Left lung (tissue), 10 donors: ENCODE measurements around the gene AHDC1. TPM values are rescaled to one million over a fixed set of nuclear protein-coding genes. Genes with fewer than 3 reads are reported as not detected.

Experiments used
- ATAC-seq: fragments of 200-7000 bp; cut with Tn5 transposase; one replicate; pipeline ENCODE4 v1.9.1; 2020; ENCODE audit warnings: moderate library complexity
- DNase-seq, 4 donors: peaks; one replicate each; pipeline ENCODE4 v3.0.0-alpha.2; 2013 to 2020
- H3K27ac ChIP-seq, 2 donors: fragments of 200-600 bp; sonication (generic) in 1 of 2; one replicate each; pipeline versions ENCODE4 v1.5.0 to v1.8.0; 2020 to 2021
- H3K27me3 ChIP-seq, 2 donors: fragments of 200-600 bp; sonication (generic) in 1 of 2; one replicate each; pipeline versions ENCODE4 v1.5.0 to v1.8.0; 2020 to 2021
- H3K36me3 ChIP-seq, 2 donors: fragments of 200-600 bp; sonication (generic) in 1 of 2; one replicate each; pipeline versions ENCODE4 v1.5.0 to v1.8.0; 2020 to 2021
- H3K4me1 ChIP-seq, 2 donors: fragments of 200-600 bp; one replicate each; pipeline ENCODE4 v1.8.0; 2021
- H3K4me3 ChIP-seq, 2 donors: fragments of 200-600 bp; sonication (generic) in 1 of 2; one replicate each; pipeline versions ENCODE4 v1.5.0 to v1.8.0; 2020 to 2021; ENCODE audit warnings: mild to moderate bottlenecking in 1 of 2
- H3K9me3 ChIP-seq, 2 donors: fragments of 200-600 bp; sonication (generic) in 1 of 2; one replicate each; pipeline versions ENCODE4 v1.5.0 to v1.8.0; 2020 to 2021
- intact Hi-C, 2 donors: fragments of 100-400 bp; cut with DNase I; formaldehyde crosslinking; loops; one replicate each; pipeline versions ENCODE4 v1.11.2 to v1.14.2; 2022
- polyA plus RNA-seq, 6 donors: library from polyadenylated mRNA; unstranded; fragments of 120-200 nt; gene quantifications; one replicate each; pipeline ENCODE4 v1.2.1, GENCODE V29; 2013; ENCODE audit not compliant: insufficient read length in 6 of 6
- total RNA-seq, 2 donors: library from RNA; stranded (reverse); fragmentation: NEBNext Ultra II Directional; extraction: Animal tissue kit (Norgen Biotek cat#: 25700); gene quantifications; one replicate each; pipeline ENCODE4 v1.2.1, GENCODE V29; 2021
- TF ChIP-seq, protein P1 (sequence below), 2 donors: fragments of 200-600 bp; sonication (generic) in 1 of 2; IDR thresholded peaks; one replicate each; pipeline versions ENCODE4 v1.5.0 to v1.8.0; 2021; ENCODE audit warnings: antibody characterized with exemption in 2 of 2
- donor health status: DM: no; HTN: yes; CAD: no.
- donor health status: DM: no; HTN: no; CAD: no.

Gene AHDC1
- total and polyA plus RNA-seq, 8 donors = 32.2 to 48.8 (median 41.2) TPM

DNA sequence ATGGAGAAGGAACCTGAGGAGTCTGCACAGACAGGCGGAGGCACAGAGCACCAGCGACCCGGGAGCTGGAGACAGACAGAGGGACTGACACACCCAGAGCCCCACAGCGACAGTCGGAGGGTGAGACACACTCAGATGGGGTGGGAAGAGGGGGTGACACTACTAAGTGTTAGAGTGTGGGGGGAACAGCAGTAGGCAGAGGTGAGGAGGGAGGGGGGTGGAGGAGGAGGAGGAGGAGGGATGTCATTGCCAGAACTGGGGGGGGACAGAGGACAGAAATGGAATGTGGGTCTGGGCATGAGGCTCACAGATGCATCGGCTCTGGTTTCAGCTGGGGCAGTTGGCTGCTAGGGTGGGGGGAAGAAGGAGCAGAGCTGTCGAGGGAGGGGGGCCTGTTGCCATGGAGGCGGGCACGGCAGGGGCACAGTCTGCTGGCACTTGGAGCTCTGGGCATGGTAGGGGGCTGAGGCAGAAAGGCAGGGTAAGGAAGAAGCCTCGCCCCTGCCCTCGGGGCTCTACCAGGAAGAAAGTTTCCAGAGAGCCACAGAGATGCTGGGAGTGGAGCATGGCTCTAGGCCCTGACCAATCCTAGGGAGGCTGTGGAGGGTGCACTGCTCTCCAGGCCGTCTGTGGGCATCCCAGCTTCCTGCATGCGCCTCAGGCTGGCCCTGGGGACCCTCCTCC, 37.3 kb downstream of the AHDC1 start:
- ATAC-seq (no peak), DNase-seq (no peak)
- intact Hi-C loops = no loop called here
- Histone ChIP-seq H3K27me3 (no peaks in the 10 kb centered on the region), H3K27ac (no peak overlapping the region), H3K4me1 (peaks cover 68 to 84% of the 10 kb centered on the region in 2 donors), H3K36me3 (no peaks in the 10 kb centered on the region), H3K9me3 (no peaks in the 10 kb centered on the region), H3K4me3 (no peak overlapping the region)
- TF ChIP-seq, protein P1, sequence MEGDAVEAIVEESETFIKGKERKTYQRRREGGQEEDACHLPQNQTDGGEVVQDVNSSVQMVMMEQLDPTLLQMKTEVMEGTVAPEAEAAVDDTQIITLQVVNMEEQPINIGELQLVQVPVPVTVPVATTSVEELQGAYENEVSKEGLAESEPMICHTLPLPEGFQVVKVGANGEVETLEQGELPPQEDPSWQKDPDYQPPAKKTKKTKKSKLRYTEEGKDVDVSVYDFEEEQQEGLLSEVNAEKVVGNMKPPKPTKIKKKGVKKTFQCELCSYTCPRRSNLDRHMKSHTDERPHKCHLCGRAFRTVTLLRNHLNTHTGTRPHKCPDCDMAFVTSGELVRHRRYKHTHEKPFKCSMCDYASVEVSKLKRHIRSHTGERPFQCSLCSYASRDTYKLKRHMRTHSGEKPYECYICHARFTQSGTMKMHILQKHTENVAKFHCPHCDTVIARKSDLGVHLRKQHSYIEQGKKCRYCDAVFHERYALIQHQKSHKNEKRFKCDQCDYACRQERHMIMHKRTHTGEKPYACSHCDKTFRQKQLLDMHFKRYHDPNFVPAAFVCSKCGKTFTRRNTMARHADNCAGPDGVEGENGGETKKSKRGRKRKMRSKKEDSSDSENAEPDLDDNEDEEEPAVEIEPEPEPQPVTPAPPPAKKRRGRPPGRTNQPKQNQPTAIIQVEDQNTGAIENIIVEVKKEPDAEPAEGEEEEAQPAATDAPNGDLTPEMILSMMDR (IDR thresholded peaks at IDR 0.05) = no peak

DNA sequence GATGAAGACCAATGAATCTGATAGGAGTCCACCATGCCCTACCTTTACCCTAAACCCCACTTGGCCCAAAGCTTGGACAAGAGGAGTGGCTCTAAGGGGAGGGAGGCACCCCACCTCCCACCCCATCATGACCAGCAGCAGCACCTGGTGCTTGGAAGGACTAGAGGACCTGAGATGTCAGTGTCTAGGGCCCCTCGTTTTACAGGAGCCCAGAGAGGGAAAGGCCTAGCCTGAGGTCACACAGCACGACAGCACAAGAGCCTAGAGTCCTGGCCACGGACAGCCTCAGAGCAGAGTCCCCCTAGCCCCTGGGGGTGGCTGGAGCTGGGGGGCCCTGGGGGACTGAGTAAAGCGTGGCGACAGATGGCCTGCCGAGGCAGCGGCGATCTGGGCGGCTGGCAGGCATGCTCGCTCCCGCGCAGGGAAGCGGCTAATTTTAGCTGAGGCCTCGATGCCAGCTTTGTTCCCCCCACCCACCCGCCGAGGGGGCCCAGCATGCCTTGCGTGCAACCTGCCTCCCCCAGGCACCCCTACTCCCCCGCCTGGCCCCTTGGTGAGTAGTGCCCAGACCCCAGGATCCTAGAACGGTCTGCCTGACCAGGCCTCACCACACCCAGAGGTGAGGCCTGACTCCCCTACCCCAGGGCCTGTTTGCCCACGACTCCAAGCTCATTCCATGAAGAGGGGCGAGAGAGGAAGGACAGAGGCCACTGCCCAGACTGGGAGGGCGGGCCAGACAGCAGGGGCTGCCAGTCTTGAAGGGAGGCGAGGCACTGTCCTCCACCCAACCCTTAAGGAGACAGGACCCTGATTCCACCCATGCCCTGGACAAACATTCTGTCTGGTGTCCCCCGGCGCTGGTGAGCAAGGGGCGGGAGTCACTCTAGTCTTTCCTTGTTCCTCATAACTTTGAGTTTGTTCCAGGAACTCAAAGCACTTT, 39.0 kb downstream of the AHDC1 start:
- H3K27me3 ChIP-seq = no peaks in the 10 kb centered on the region
- H3K27ac ChIP-seq = peak overlapping the region; percentile 71 to 74
- H3K36me3 ChIP-seq = no peaks in the 10 kb centered on the region
- TF ChIP-seq, protein P1 (IDR thresholded peaks at IDR 0.05) = no peak
- H3K4me3 ChIP-seq = no peak overlapping the region
- intact Hi-C loops = no loop called here
- H3K9me3 ChIP-seq = no peaks in the 10 kb centered on the region
- DNase-seq (no peak), ATAC-seq (no peak)
- peaks cover 60 to 79% of the 10 kb centered on the region in 2 donors for H3K4me1 ChIP-seq

DNA sequence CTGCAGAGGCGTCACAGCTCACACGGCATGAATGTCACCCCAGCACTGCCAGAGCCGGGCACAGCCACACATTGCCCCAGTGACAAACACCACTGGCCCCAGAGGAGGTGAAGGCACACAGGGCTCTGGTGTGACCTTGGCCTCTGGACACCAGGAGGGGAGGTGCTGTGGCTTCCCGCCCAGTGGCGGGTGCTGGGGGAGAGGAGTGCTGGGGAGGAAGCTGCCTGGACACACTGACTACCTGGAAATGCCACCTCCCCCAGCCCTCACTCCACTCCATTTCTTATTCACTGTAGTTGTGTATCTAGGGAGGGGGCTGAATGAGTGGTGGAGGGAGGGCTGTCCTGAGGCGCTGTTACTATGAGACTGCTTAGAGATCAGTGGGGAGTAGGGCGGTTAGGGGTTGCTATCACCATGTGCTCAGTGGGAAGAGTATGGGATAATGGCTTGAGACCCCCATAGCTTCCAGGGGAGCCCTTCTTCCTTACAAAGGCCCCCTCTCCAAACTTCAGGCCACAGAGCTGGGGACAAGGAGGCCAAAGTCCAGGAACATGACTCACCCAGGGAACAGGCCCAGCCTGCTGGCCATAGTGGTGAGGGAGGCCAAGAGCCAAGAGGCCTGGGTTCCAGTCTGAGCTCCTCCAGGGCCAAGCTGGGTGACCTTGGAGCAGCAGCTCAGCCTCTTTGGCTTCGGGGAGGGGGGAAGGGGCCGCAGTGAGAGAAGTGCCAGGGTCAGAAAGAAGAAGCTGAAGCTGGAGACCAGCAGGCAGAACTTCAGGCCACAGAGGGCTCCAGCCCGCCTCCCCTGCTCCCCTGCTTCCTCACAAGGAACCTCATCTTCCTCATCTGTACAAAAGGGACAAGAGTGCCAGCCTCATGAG, 40.1 kb downstream of the AHDC1 start:
- ATAC-seq (peak; percentile 58), DNase-seq (peak in 2 of 4 donors; percentile 82 to 86)
- Histone ChIP-seq H3K4me1 (peaks cover 60 to 73% of the 10 kb centered on the region in 2 donors), H3K9me3 (no peaks in the 10 kb centered on the region), H3K4me3 (no peak overlapping the region), H3K36me3 (no peaks in the 10 kb centered on the region), H3K27ac (peak overlapping the region; percentile 71 to 74), H3K27me3 (no peaks in the 10 kb centered on the region)
- intact Hi-C loops = no loop called here
- TF ChIP-seq, protein P1 (IDR thresholded peaks at IDR 0.05) = no peak

DNA sequence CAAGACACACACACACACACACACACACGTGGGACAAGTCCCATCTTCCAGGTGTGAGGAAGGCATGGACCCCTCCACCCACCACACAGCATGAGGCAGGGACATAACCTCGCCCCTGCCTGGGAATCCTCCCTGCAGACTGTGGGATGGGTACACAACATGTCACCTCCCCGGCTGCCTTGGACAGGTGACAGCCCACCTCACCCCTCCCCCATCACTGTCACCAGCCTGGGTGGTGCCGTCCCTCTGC, 40.7 kb downstream of the AHDC1 start:
- TF ChIP-seq, protein P1 (IDR thresholded peaks at IDR 0.05) = no peak
- H3K36me3 ChIP-seq = peaks cover 0 to under 1% of the 10 kb centered on the region in 2 donors

More for the DNA sequence above, 40.7 kb downstream of the AHDC1 start:
- no peak for ATAC-seq
- H3K4me3 ChIP-seq = no peak overlapping the region
- H3K27me3 ChIP-seq = no peaks in the 10 kb centered on the region
- H3K9me3 ChIP-seq = no peaks in the 10 kb centered on the region
- peak overlapping the region; percentile 71 to 74 for H3K27ac ChIP-seq
- peaks cover 60 to 68% of the 10 kb centered on the region in 2 donors for H3K4me1 ChIP-seq
- intact Hi-C loops = no loop called here
- DNase-seq = no peak
